GM13976 (cell line): ENCODE results near the gene NEB.

Source experiments
- DNase-seq: peaks from one replicate; pipeline ENCODE4 v3.0.0; 2012; ENCODE audit warnings: low spot score
- CTCF ChIP-seq: IDR thresholded peaks from 2 replicates; pipeline ENCODE4 v1.5.1; 2012; ENCODE audit warnings: borderline replicate concordance, mild to moderate bottlenecking; ENCODE audit not compliant: insufficient read depth; ENCODE audit errors: extremely low read depth, missing control alignments, control extremely low read depth
- in situ Hi-C: fragments of 300-500 bp; cut with MboI; formaldehyde crosslinking; loops from one replicate; pipeline ENCODE4 v1.12.0; 2022; ENCODE audit warnings: low sequenced_read_pairs, mixed read lengths, inconsistent platforms; ENCODE audit not compliant: unreplicated experiment

NEB gene

DNA sequence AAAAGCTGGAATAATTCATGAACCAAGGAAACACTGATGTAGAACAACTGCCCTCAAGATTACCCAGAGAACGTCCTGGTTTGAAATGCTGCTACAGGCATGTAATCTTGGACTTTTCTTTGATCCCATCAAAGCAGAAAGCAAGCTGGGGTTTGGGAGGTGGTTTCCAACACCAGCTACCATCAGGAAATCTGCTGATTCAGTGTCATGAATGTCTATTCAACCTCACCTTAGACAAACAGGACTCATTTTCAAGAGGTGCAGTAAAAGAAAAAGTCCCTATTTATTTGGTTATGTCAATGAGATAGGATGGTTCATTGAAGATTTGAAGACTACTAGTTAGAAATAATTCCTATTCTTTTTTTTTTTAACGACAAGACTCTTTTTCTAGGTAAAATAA lies 72.7 kb downstream of the NEB start:
- DNase-seq: no peak
- TF ChIP-seq CTCF: no peak
- in situ Hi-C loops: no loop called here

DNA sequence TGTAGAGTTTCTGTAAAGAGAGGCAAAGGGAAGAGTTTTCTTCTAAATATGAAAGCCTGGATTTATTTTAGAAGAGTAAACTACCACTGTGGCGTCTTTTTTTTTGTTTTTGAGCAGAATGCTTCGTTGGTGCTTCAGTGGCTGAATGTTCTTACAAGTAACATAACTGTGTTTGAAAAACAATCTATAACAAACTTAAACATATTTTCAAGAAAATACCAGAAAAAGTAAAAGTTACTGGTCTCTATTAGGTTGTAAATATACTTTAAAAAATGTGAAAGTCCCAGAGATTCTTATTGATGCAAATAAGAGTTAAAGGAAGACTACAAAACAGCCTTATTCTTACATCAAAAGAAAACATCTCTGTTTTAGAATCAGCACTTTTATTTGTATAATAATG lies 76.2 kb downstream of the NEB start:
- TF ChIP-seq CTCF: no peak
- no peak for DNase-seq
- in situ Hi-C loops: no loop called here

DNA sequence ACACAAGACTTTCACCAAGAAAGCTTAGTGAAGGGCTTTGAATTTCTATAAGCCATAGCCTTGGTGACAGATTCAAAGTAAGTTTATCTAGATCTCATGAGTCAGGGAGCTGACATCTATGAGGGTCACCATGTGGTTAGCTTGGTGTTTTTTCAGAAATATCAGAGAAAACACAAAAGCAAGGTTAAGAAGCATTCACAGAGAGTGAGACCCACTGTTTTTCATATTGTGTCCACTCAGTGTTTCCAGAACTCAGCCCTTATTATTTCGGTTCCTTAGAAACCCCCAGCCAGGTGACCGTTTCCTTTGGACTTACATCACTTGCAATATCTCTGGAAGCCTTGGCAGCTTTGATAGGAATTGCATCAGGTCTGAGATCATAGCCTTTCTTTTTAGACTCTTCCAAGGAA lies 76.6 kb downstream of the NEB start:
- in situ Hi-C loops: no loop called here
- no peak for TF ChIP-seq CTCF
- no peak for DNase-seq

DNA sequence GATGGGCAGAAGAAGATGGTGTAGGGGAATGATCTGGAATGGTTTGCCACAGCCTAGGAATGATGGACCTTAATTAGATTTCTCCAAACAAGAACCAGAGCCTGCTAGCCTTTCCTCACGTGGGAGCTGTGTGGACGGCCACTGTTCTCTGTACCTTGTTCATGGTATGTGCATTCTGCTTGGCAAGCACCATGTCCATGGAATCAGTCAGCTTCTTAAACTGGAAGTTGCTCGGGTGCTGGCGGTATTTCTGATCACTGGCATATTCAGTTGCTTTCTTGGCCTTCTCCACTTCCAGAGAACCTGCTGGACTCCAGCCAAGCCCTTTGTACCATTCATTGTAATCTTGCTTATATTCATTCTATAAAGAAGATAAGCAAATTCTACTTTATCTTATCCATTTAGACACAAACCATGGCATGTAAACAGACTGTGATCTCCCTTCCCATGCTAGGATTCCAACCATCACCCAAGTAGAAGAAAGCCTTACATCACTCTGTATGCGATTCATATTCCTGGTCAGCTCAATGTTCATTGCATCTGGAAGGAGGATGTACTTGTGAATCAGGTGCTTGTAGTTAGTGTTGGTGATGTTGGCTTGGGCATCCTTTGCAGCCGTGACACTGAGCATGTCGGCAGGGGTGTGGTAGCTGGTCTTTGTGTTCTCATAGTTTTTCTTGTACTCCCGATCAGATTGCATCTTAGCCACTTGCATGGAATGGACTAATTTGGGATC lies 78.4 kb downstream of the NEB start:
- in situ Hi-C loops: no loop called here
- TF ChIP-seq CTCF: no peak
- DNase-seq: no peak

DNA sequence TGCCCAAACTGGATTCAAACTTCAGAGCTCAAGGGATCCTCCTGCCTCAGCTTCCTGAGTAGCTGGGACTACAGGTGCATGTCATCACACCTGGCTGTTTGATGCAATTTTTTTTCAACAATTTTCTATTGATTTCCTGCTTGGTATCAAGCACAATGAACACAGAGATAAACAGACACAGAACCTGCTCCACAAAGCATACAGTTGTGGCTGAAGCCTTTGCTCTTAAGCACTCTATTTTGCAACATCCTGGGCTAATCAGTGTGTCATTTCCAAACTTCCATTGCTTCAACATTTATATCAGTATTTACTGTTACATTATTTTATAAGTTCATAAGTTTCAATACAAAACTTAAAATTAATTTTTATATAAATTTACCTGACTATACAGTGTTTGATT lies 79.4 kb downstream of the NEB start:
- no peak for DNase-seq
- no peak for TF ChIP-seq CTCF
- in situ Hi-C loops: no loop called here

- in situ Hi-C loops: no loop called here
These were observed 80.2 kb downstream of the NEB start for GRCh38 chr2:151654085-151654484.

More at GRCh38 chr2:151654085-151654484, 80.2 kb downstream of the NEB start:
- DNase-seq: no peak
- TF ChIP-seq CTCF: no peak
